ENCODE results near the gene SNX8. TPM values are rescaled to one million over a fixed set of nuclear protein-coding genes. Genes with fewer than 3 reads are reported as not detected.

SNX8 gene
- total and polyA plus RNA-seq, 2 of the 13 experiments (the other 11 are each of a cell fraction or from before 2014, with no cell fraction given) = 20.6 to 45.2 TPM

GRCh38 chr7:2211259-2211880 is 102.9 kb downstream of the SNX8 start:
- intact Hi-C loops (cut with micrococcal nuclease; ENCODE audit: unreplicated experiment) (no loop called here), in situ Hi-C loops (cut with HindIII; ENCODE audit: extremely low pct_ligation_motif_present, low pct_unique_long_range_greater_than_20kb) (loop anchor here (10.0 to 25.0 kb wide), 2 partner anchors 417 to 624 kb away; no protein-coding TSS in a partner anchor)

GRCh38 chr7:2210551-2211258 is 103.5 kb downstream of the SNX8 start:
- CTCF ChIA-PET (ENCODE audit: low intra/inter-chr PET ratio, low total read pairs) = interaction anchor here (1.2 kb wide), 1 partner anchor 416 kb away, joined by 3 read pairs; no protein-coding TSS in a partner anchor
- no peaks in the 10 kb centered on the region for H3K79me2 ChIP-seq (ENCODE audit: insufficient read depth, low read length)
- in situ Hi-C loops (cut with HindIII; ENCODE audit: extremely low pct_ligation_motif_present, low pct_unique_long_range_greater_than_20kb) (loop anchor here (10.0 to 25.0 kb wide), 2 partner anchors 416 to 623 kb away; no protein-coding TSS in a partner anchor), intact Hi-C loops (cut with micrococcal nuclease; ENCODE audit: unreplicated experiment) (no loop called here)
- DNase-seq (ENCODE audit: low spot score) (no peak), ATAC-seq (no peak), FAIRE-seq (no peak)
- TF ChIP-seq AGO2 (optimal IDR thresholded peaks at IDR 0.05; ENCODE audit: low read depth, low read length) = peak; percentile 14
- TF ChIP-seq ETV6 (CRISPR knock-in tag; conservative IDR thresholded peaks at IDR 0.05) = no peak
- no peaks in the 10 kb centered on the region for H4K20me1 ChIP-seq (ENCODE audit: insufficient read depth, low read length)
- POLR2A ChIA-PET = no interaction called here
- no peak overlapping the region for H3K27ac ChIP-seq (ENCODE audit: extremely low read length, insufficient read depth, low read length)
- whole genome bisulfite sequencing (ENCODE audit: low lambda C conversion rate) = 99% methylated on average over 25 of the region's 30 CpGs
- H3K36me3 ChIP-seq (replicated peaks in 1 of 2; ENCODE audit: control insufficient read depth in 1 of 2, insufficient read depth in 2 of 2, low read length in 2 of 2) = peaks cover 30 to 85% of the 10 kb centered on the region in 2 experiments; a peak in 4 of 5 replicates
- no peaks in the 10 kb centered on the region for H3K27me3 ChIP-seq (ENCODE audit: control insufficient read depth in 1 of 2, insufficient read depth in 2 of 2, low read length in 2 of 2)
- H2AFZ ChIP-seq (ENCODE audit: low read length) = no peak overlapping the region
- H3K4me2 ChIP-seq (ENCODE audit: low read depth, low read length) = no peak overlapping the region
- no peak overlapping the region for H3K9ac ChIP-seq (ENCODE audit: insufficient read depth, low read depth, low read length)
- H3K4me1 ChIP-seq (ENCODE audit: insufficient read depth, low read length) = no peaks in the 10 kb centered on the region
- no peak overlapping the region for H3K4me3 ChIP-seq (replicated peaks in 1 of 3; ENCODE audit: insufficient read depth in 1 of 3, low read depth in 2 of 3, low read length in 3 of 3)
- H3K9me3 ChIP-seq (ENCODE audit: low read length) = no peaks in the 10 kb centered on the region
- no TSS peak for BruUV-seq (replicated peaks)

More at GRCh38 chr7:2211259-2211880, 102.9 kb downstream of the SNX8 start:
- Histone ChIP-seq H3K9me3 (ENCODE audit: low read length) (no peaks in the 10 kb centered on the region), H3K27me3 (ENCODE audit: control insufficient read depth in 1 of 2, insufficient read depth in 2 of 2, low read length in 2 of 2) (no peaks in the 10 kb centered on the region), H3K79me2 (ENCODE audit: insufficient read depth, low read length) (no peaks in the 10 kb centered on the region), H4K20me1 (ENCODE audit: insufficient read depth, low read length) (no peaks in the 10 kb centered on the region), H3K9ac (ENCODE audit: insufficient read depth, low read depth, low read length) (no peak overlapping the region), H3K36me3 (replicated peaks in 1 of 2; ENCODE audit: control insufficient read depth in 1 of 2, insufficient read depth in 2 of 2, low read length in 2 of 2) (peaks cover 31 to 88% of the 10 kb centered on the region in 2 experiments; a peak in 4 of 5 replicates), H3K4me1 (ENCODE audit: insufficient read depth, low read length) (no peaks in the 10 kb centered on the region), H3K27ac (ENCODE audit: extremely low read length, insufficient read depth, low read length) (no peak overlapping the region), H2AFZ (ENCODE audit: low read length) (no peak overlapping the region), H3K4me2 (ENCODE audit: low read depth, low read length) (no peak overlapping the region), H3K4me3 (replicated peaks in 1 of 3; ENCODE audit: insufficient read depth in 1 of 3, low read depth in 2 of 3, low read length in 3 of 3) (no peak overlapping the region)
- BruUV-seq (replicated peaks) = no TSS peak
- DNase-seq (ENCODE audit: low spot score) (no peak), ATAC-seq (no peak), FAIRE-seq (no peak)
- CTCF ChIA-PET (ENCODE audit: low intra/inter-chr PET ratio, low total read pairs) = no interaction called here
- POLR2A ChIA-PET = no interaction called here
- 93% methylated on average over 11 of the region's 15 CpGs for WGBS (ENCODE audit: low lambda C conversion rate)
- peak; percentile 11 for TF ChIP-seq AGO2 (optimal IDR thresholded peaks at IDR 0.05; ENCODE audit: low read depth, low read length)
- TF ChIP-seq ZNF879 (CRISPR knock-in tag; IDR thresholded peaks at IDR 0.05) = no peak

Measured in HepG2 (cell line).